OCI-LY1 (cell line): ENCODE results near the gene TMEM207.

Experiments used
- EZH2 ChIP-seq: fragments of 200-600 bp; sonication (generic), shearing (Covaris generic); IDR thresholded peaks from 2 replicates; pipeline ENCODE4 v1.8.0; 2017; ENCODE audit warnings: borderline replicate concordance, mixed run types, mild to moderate bottlenecking, antibody characterized with exemption, low read length, moderate library complexity, mixed read lengths
- TF ChIP-seq, protein P1 (sequence below): fragments of 200-600 bp; sonication (generic), shearing (Covaris generic); IDR thresholded peaks from 2 replicates; pipeline ENCODE4 v1.5.1; 2017; ENCODE audit warnings: mild to moderate bottlenecking, antibody characterized with exemption, low read length, moderate library complexity, mixed read lengths

DNA sequence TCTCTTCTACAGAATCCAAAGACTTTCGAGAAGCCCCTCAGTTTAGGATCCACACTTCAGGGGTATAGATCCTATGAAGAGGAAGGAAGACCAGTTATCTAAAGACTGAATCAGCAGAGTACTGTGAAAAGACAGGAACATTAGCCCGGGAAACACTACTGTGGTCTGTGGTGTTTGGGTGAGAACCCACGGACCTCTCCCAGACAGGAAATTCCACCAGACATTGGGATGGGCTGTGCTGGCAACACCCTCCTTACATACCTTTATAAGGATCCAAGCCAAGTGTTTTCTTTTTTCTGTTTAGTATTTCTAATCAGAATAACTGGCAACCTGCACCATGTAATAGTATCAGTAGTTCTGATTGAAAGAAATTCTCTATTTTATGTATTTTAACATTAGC, 14.1 kb downstream of the TMEM207 start:
- TF ChIP-seq, protein P1, sequence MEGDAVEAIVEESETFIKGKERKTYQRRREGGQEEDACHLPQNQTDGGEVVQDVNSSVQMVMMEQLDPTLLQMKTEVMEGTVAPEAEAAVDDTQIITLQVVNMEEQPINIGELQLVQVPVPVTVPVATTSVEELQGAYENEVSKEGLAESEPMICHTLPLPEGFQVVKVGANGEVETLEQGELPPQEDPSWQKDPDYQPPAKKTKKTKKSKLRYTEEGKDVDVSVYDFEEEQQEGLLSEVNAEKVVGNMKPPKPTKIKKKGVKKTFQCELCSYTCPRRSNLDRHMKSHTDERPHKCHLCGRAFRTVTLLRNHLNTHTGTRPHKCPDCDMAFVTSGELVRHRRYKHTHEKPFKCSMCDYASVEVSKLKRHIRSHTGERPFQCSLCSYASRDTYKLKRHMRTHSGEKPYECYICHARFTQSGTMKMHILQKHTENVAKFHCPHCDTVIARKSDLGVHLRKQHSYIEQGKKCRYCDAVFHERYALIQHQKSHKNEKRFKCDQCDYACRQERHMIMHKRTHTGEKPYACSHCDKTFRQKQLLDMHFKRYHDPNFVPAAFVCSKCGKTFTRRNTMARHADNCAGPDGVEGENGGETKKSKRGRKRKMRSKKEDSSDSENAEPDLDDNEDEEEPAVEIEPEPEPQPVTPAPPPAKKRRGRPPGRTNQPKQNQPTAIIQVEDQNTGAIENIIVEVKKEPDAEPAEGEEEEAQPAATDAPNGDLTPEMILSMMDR = no peak
- TF ChIP-seq EZH2 = no peak
